Thoracic aorta (tissue), 2 donors: Measurements from ENCODE around the gene LCORL. TPM values are rescaled to one million over a fixed set of nuclear protein-coding genes. Genes with fewer than 3 reads are reported as not detected.

ENCODE experiments used
- ATAC-seq: fragments of 150-250 bp; one replicate; pipeline ENCODE4 v1.8.0; 2017; ENCODE audit warnings: low read depth; ENCODE audit not compliant: insufficient number of reproducible peaks, low FRiP score
- DNase-seq: peaks from one replicate; pipeline ENCODE4 v3.0.0-alpha.2; 2020; ENCODE audit warnings: low spot score
- H3K27ac ChIP-seq, 2 donors: fragments of 200-600 bp; sonication (generic); 1 replicate in 1 of 2; 2 replicates in 1 of 2; pipeline ENCODE4 v1.5.1; 2016; ENCODE audit warnings: mild to moderate bottlenecking in 2 of 2, moderate library complexity in 2 of 2
- H3K27me3 ChIP-seq: fragments of 200-600 bp; sonication (generic); replicated peaks from 2 replicates; pipeline ENCODE4 v1.6.0; 2016; ENCODE audit warnings: mild to moderate bottlenecking; ENCODE audit not compliant: insufficient read depth
- H3K36me3 ChIP-seq: fragments of 200-600 bp; sonication (generic); one replicate; pipeline ENCODE4 v1.5.1; 2016
- H3K4me1 ChIP-seq, 2 donors: fragments of 200-600 bp; sonication (generic); 1 replicate in 1 of 2; 2 replicates in 1 of 2; pipeline versions ENCODE4 v1.5.1 to v1.6.0; 2016; ENCODE audit warnings: low read depth in 2 of 2, mild to moderate bottlenecking in 1 of 2; ENCODE audit not compliant: control insufficient read depth in 1 of 2
- H3K4me3 ChIP-seq: fragments of 200-600 bp; sonication (generic); 2 replicates; pipeline ENCODE4 v1.5.1; 2016; ENCODE audit warnings: mild to moderate bottlenecking
- H3K9me3 ChIP-seq: fragments of 200-600 bp; sonication (generic); 2 replicates; pipeline ENCODE4 v1.5.1; 2016
- total RNA-seq, 2 donors: library from RNA; depleted of rRNA; stranded (reverse); fragments of >200 nt; gene quantifications; one replicate each; pipeline versions ENCODE4 v1.1.0 to v1.2.3, GENCODE V29; 2016
- TF ChIP-seq, protein P1 (sequence below): fragments of 200-600 bp; sonication (generic); IDR thresholded peaks from one replicate; pipeline ENCODE4 v1.5.1; 2019; ENCODE audit warnings: antibody characterized with exemption

LCORL gene
- total RNA-seq, 2 donors from 2014 or later, result 10.4 to 39.4 TPM

DNA sequence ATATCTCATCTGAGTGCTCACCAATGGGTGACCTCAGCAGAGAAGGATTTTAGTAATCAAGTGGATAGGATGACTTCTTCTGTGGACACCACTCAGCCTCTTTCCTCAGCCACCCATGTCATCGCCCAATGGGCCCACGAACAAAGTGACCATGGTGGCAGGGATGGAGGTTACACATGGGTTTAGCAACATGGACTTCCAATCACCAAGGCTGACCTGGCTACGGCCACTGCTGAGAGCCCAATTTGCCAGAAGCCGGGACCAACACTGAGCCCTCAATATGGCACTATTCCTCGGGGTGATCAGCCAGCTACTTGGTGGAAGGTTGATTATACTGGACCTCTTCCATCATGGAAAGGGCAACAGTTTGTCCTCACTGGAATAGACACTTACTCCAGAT lies 97.4 kb downstream of the LCORL start:
- H3K4me3 ChIP-seq, result no peak overlapping the region
- no peaks in the 10 kb centered on the region for H3K9me3 ChIP-seq
- ATAC-seq, result no peak
- H3K36me3 ChIP-seq, result no peaks in the 10 kb centered on the region
- TF ChIP-seq, protein P1, sequence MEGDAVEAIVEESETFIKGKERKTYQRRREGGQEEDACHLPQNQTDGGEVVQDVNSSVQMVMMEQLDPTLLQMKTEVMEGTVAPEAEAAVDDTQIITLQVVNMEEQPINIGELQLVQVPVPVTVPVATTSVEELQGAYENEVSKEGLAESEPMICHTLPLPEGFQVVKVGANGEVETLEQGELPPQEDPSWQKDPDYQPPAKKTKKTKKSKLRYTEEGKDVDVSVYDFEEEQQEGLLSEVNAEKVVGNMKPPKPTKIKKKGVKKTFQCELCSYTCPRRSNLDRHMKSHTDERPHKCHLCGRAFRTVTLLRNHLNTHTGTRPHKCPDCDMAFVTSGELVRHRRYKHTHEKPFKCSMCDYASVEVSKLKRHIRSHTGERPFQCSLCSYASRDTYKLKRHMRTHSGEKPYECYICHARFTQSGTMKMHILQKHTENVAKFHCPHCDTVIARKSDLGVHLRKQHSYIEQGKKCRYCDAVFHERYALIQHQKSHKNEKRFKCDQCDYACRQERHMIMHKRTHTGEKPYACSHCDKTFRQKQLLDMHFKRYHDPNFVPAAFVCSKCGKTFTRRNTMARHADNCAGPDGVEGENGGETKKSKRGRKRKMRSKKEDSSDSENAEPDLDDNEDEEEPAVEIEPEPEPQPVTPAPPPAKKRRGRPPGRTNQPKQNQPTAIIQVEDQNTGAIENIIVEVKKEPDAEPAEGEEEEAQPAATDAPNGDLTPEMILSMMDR, result no peak
- no peaks in the 10 kb centered on the region for H3K4me1 ChIP-seq
- H3K27ac ChIP-seq, result no peak overlapping the region
- no peak for DNase-seq
- no peaks in the 10 kb centered on the region for H3K27me3 ChIP-seq

GRCh38 chr4:17921451-17921850 lies 100.1 kb downstream of the LCORL start:
- Histone ChIP-seq H3K9me3 (no peaks in the 10 kb centered on the region), H3K27me3 (no peaks in the 10 kb centered on the region), H3K4me3 (no peak overlapping the region), H3K36me3 (no peaks in the 10 kb centered on the region), H3K4me1 (no peaks in the 10 kb centered on the region), H3K27ac (no peak overlapping the region)
- ATAC-seq (no peak), DNase-seq (no peak)
- TF ChIP-seq, protein P1, result no peak

GRCh38 chr4:17920681-17921080 lies 100.9 kb downstream of the LCORL start:
- no peak overlapping the region for H3K4me3 ChIP-seq
- ATAC-seq (no peak), DNase-seq (no peak)
- no peaks in the 10 kb centered on the region for H3K9me3 ChIP-seq
- no peak overlapping the region for H3K27ac ChIP-seq
- no peaks in the 10 kb centered on the region for H3K4me1 ChIP-seq
- H3K27me3 ChIP-seq, result no peaks in the 10 kb centered on the region
- TF ChIP-seq, protein P1, result no peak
- no peaks in the 10 kb centered on the region for H3K36me3 ChIP-seq

GRCh38 chr4:17915439-17915838 lies 106.1 kb downstream of the LCORL start:
- Histone ChIP-seq H3K9me3 (no peaks in the 10 kb centered on the region), H3K36me3 (no peaks in the 10 kb centered on the region), H3K27me3 (no peaks in the 10 kb centered on the region), H3K27ac (no peak overlapping the region), H3K4me1 (no peaks in the 10 kb centered on the region), H3K4me3 (no peak overlapping the region)
- TF ChIP-seq, protein P1, result no peak
- DNase-seq (no peak), ATAC-seq (no peak)

DNA sequence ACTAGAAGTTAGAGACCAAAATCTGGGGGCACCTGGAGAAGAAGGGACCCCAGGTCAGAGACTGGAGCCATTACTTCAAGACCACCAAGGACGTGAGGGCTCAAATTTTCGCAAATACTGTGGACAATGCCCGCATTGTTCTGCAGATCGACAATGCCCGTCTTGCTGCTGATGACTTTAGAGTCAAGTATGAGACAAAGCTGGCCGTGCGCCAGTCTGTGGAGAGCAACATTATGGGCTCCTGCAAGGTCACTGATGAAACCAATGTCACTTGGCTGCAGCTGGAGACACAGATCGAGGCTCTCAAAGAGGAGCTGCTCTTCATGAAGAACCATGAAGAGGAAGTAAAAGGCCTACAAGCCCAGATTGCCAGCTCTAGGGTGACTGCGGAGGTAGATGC lies 109.5 kb downstream of the LCORL start:
- ATAC-seq (no peak), DNase-seq (no peak)
- TF ChIP-seq, protein P1, result no peak
- no peak overlapping the region for H3K27ac ChIP-seq
- H3K4me1 ChIP-seq, result no peaks in the 10 kb centered on the region
- no peaks in the 10 kb centered on the region for H3K9me3 ChIP-seq
- H3K36me3 ChIP-seq, result no peaks in the 10 kb centered on the region
- no peaks in the 10 kb centered on the region for H3K27me3 ChIP-seq
- H3K4me3 ChIP-seq, result no peak overlapping the region
